ENCODE measurements around the gene TRIP12.
A peak's percentile ranks its signal among the peaks of the same experiment; 100 is the strongest.
"Not testable (repeated sequence)": the region's sequence is repeated elsewhere in the genome, so short reads cannot be mapped to it uniquely, and the experiment has no call there.

TRIP12 gene

DNA sequence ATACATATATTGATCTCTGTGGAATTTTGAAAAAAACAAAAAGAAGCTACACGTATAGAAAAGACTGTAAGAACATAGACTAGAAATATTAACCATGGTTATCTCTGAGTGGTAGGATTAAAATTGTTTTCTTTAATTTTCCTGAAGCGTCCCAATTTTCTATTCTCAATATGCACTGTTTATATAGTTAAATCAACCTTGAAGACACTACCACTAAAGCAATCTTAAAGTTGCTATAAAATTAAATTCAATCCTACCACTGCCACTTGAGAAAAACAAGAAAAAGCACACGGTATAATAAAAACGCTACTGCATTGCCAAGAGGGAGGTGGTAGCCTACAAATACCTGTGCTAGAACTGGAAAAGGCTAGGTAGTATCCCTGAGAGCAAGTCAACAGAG is 47.2 kb downstream of the TRIP12 start:
- no peak for DNase-seq (ENCODE audit: low read depth in 3 of 3)

GRCh38 chr2:229873123-229873581 is 48.7 kb downstream of the TRIP12 start:
- DNase-seq (ENCODE audit: low read depth in 3 of 3) = no peak

DNA sequence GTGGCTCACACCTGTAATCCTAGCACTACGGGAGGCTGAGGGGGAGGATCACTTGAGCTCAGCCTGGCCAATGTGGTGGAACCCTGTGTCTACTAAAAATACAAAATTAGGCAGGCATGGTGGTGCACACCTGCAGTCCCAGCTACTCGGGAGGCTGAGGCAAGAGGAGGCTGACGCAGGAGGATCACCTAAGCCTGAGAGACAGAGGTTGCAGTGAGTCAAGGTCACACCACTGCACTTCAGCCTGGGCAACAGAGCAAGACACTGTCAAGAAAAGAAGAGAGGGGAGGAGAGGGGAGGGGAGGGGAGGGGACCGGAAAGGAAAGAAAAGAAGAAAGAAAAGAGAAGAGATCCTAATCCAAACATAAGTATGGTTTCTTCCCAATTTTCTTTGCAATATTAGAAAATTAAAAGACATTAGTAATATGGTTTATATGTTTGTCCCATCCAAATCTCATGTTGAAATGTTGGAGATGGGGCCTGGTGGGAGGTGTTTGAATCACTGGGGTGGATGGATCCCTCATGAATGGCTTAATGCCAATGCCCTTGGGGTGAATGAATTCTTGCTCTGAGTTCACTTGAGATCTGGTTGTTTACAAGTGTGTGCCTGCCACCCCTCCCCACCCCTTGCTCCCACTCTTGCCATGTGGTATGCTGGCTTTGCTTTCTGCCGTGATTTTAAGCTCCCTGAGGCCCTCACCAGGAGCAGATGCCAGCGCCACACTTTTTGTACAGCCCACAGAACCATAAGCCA is 50.7 kb downstream of the TRIP12 start:
- no peak for DNase-seq (ENCODE audit: low read depth in 3 of 3)

DNA sequence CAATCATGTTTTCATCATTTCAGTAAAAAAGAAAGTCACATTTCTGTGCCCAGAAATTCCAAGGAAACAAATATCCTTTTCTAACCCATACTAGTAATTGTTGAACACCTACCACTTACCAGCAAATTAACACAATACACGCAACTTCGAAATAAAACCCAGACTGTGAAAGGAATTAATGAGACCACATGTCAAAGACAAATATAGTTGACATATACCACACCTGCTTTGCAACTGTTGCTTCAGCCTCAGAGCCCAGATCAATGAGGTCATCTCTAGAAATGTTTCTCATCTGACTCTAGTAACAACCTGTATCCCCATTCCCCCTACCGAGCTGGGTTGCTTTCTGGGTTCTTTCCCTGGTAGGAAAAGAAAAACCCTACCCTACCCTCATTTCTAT is 52.6 kb downstream of the TRIP12 start:
- DNase-seq (ENCODE audit: low read depth in 3 of 3) = no peak

DNA sequence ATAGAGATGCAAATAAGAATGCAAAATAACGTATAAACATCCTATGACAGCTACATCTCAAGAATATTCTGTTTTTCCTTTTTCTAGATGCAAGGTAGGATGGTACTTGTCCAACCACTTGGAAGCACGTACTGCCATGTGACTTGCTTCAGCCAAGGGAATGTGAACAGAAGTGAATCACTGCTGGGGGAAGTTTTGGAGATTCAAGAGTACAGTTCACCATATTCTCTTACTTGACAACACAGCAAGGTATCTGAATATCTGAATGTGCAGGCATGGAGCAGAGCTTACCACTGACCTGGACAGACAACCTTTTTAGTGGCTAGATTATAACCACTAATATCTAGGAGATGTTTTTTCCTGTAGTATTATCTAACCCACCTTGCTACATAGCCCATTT is 53.0 kb downstream of the TRIP12 start:
- no peak for DNase-seq (ENCODE audit: low read depth in 3 of 3)

DNA sequence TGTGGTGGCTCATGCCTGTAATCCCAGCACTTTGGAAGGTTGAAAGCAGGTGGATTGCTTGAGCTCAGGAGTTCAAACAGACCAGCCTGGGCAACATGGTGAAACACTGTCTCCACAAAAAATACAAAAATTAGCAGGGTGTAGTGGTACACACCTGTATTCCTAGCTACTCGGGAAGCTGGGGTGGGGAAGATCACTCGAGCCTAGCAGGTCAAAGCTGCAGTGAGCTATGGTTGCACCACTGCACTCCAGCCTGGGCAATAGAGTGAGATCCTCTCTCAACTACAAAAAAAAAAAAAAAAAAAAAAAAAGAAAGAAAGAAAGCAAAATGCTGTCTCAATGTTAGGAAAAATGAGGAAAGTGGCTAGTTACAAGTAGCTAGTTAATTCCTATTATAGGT is 56.8 kb downstream of the TRIP12 start:
- DNase-seq (ENCODE audit: low read depth in 3 of 3) = no peak

DNA sequence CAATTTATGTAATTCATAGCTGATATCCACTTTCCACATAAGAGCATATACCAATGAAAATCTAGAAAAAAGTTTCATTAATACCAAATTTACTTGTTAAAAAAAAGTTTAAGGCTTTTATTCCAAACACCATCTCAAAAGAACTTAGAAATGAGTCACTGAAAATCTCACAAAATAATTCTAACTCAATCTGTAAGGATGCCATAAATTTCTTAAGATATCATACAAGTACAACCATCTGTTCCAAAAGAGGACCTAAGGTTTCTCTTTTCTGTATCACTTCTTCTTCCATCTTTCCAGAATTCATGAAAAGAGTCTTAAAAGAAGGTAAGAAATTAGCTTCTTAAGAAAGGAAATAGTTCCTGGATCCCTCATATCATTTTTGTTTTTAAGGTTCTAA is 60.4 kb downstream of the TRIP12 start:
- no peak for DNase-seq (ENCODE audit: low read depth in 3 of 3)

GRCh38 chr2:229860334-229860733 is 61.5 kb downstream of the TRIP12 start:
- DNase-seq (ENCODE audit: low read depth in 3 of 3) = no peak

- no peak for DNase-seq (ENCODE audit: low read depth in 3 of 3)
Measured at GRCh38 chr2:229858351-229858750, 63.5 kb downstream of the TRIP12 start.

DNA sequence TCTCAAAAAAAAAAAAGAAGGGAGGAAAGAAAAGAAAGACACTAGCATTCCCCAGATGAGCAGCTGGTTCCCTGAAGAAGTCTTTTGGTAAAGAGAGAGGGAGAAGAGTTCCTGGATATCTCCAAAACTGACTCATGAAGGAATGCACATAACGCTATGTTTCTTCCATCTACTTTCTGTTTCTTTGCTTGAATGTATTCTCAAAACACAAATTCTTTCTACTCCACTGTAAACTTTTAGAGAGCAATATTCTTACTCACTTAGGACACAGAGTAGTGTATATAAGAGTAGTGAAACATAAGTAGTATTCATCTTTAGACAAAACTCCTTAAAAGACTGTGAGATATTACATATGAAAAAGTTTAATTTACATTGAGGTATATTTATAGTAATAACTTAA is 64.2 kb downstream of the TRIP12 start:
- DNase-seq (ENCODE audit: low read depth in 3 of 3) = no peak

DNA sequence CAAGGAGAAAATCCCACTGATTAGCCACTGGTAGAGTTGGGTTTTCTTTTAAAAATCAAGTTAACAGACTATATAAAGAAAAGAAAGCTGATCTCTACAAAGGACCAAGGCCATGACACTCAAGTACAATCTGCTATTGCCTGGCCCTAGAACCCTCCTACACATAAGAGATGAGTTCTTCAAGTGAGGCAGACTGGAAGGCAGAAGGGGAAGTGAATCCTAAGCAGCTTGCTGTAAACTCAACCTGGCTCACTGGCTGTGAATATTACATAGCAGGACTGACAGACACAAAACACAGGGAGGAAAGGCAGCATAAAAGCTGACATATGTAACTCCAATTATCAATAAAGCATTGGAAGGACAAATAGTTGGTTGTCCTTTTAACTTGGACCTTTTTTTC is 65.4 kb downstream of the TRIP12 start:
- DNase-seq (ENCODE audit: low read depth in 3 of 3) = no peak

DNA sequence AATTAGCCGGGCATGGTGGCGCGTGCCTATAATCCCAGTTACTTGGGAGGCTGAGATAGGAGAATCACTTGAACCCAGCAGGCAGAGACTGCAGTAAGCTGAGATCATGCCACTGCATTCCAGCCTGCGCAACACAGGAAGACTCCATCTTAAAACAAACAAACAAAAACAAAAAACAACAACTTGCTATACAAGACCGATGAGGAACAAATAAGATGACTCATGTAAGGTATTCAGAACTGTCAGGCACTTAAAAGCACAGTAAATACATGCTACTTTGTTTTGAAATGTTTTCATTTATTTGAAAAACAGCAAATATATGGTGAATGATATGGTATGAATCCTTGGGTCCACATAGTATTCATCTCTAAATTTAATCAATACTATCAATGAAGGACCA is 66.7 kb downstream of the TRIP12 start:
- no peak for DNase-seq (ENCODE audit: low read depth in 3 of 3)

- DNase-seq (ENCODE audit: low read depth in 3 of 3) = peak in 2 of 3 donors; percentile 13 to 15
Measured at GRCh38 chr2:229852565-229852964, 69.2 kb downstream of the TRIP12 start.

- no peak for DNase-seq (ENCODE audit: low read depth in 3 of 3)
Measured at GRCh38 chr2:229851870-229852269, 69.9 kb downstream of the TRIP12 start.

GRCh38 chr2:229850355-229851275 is 71.2 kb downstream of the TRIP12 start:
- DNase-seq (ENCODE audit: low read depth in 3 of 3) = not testable (repeated sequence)

- no peak for DNase-seq (ENCODE audit: low read depth in 3 of 3)
Measured at GRCh38 chr2:229849073-229849472, 72.7 kb downstream of the TRIP12 start.

DNA sequence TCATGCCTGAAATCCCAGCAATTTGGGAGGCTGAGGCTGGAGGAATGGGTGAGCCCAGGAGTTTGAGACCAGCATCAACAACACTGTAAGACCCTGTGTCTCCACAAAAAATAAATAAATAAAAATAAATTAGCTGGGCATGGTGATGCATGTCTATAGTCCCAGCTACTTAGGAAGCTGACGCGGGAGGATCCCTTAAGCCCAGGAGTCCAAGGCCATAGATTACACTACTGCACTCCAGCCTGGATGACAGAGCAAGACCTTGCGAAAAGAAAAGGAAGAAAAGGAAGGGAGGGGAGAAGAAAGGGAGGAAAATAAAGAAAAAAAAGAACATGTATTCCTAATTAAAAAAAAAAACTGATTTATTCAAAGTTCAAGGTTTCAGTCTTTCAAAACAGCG is 78.2 kb downstream of the TRIP12 start:
- DNase-seq (ENCODE audit: low read depth in 3 of 3) = no peak

- DNase-seq (ENCODE audit: low read depth in 3 of 3) = no peak
Measured at GRCh38 chr2:229838729-229839128, 83.1 kb downstream of the TRIP12 start.

DNA sequence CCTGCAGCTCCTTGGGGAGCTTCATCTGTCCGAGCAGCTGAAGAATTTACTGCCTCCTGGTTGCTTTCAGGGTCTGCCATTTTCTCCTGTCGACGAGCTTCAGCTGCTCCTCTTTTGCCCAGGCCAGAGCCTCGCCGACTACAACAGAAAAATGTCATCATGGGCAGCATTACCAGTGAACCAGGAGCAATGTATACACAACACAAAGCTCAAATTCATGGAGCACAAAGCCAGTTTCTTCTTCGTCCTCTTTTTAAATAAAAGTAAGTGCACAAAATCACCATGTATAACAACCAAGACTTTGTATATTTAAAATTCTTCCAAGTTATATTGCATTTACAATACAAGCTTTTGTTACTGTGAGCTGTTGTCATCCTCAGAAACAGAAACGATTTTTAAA is 85.0 kb downstream of the TRIP12 start:
- no peak for DNase-seq (ENCODE audit: low read depth in 3 of 3)

DNA sequence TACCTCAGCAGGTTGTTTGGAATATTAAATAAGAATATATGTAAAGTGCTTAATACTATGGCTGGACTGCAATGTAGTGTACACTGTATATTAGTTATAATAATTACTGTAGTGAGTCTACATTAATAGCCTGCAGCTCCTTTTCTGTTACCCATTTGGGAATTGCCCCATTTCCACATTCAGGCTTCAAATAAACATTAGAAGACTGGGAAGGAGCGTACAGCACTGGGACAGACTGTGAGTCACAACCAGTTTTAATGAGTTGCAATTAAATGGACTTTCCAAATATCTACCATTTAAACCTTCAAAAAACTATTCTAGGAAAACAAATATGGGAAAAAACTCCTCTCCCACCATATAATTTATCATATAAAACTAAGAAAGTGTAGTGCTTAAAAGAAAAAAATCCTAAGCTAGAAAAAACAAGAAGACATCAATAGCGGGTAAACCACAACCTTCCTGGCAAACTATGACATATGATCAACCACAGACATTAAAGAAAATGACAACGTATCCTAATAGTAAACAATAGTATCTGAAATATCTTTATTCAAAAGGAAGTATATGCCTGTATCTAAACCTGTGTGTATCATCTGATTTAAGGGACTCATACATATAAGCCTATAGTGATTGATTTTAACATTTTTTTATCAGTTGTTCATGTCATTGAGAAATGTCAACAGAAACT is 86.1 kb downstream of the TRIP12 start:
- no peak for DNase-seq (ENCODE audit: low read depth in 3 of 3)

GRCh38 chr2:229834368-229834767 is 87.4 kb downstream of the TRIP12 start:
- not testable (repeated sequence) for DNase-seq (ENCODE audit: low read depth in 3 of 3)

GRCh38 chr2:229832510-229832898 is 89.3 kb downstream of the TRIP12 start:
- no peak for DNase-seq (ENCODE audit: low read depth in 3 of 3)

All from stimulated activated CD4-positive, alpha-beta T cell treated with anti-CD3 and anti-CD28 coated beads, TNF-alpha, amount 100 ng/mL, for 48 hours (primary cell).